Central memory CD8-positive, alpha-beta T cell (primary cell): ENCODE measurements around the gene SNAI1.
"Not testable (repeated sequence)": the region's sequence is repeated elsewhere in the genome, so short reads cannot be mapped to it uniquely, and the experiment has no call there.

Experiments used
- ATAC-seq: fragments of 150-1000 bp; cut with Tn5 transposase; replicated peaks from 2 replicates; pipeline ENCODE4 v1.10.0; 2022; ENCODE audit warnings: mild to moderate bottlenecking, moderate FRiP score, moderate number of reproducible peaks; ENCODE audit not compliant: poor library complexity, severe bottlenecking; ENCODE audit errors: extremely low read depth
- DNase-seq, 2 donors: peaks; one replicate each; pipeline ENCODE4 v3.0.0; 2021; ENCODE audit warnings: low spot score in 2 of 2
- H3K27ac Mint-ChIP-seq: one replicate; pipeline ENCODE4 v1.8.0; 2022; ENCODE audit warnings: low read depth, mild to moderate bottlenecking, moderate library complexity, mixed read lengths
- H3K27me3 Mint-ChIP-seq: one replicate; pipeline ENCODE4 v1.8.0; 2022; ENCODE audit warnings: mixed read lengths
- H3K36me3 Mint-ChIP-seq: one replicate; pipeline ENCODE4 v1.8.0; 2022; ENCODE audit warnings: mild to moderate bottlenecking, moderate library complexity, mixed read lengths; ENCODE audit not compliant: insufficient read depth
- H3K4me1 Mint-ChIP-seq: one replicate; pipeline ENCODE4 v1.8.0; 2022; ENCODE audit warnings: mixed read lengths
- H3K4me3 Mint-ChIP-seq: one replicate; pipeline ENCODE4 v1.8.0; 2022; ENCODE audit warnings: mild to moderate bottlenecking, moderate library complexity, mixed read lengths
- H3K9me3 Mint-ChIP-seq: one replicate; pipeline ENCODE4 v1.8.0; 2022; ENCODE audit warnings: mixed read lengths

Gene SNAI1

GRCh38 chr20:49984426-49985153 is 1.8 kb downstream of the SNAI1 start:
- Mint-ChIP-seq H3K27ac (no peak overlapping the region), H3K9me3 (no peaks in the 10 kb centered on the region)

DNA sequence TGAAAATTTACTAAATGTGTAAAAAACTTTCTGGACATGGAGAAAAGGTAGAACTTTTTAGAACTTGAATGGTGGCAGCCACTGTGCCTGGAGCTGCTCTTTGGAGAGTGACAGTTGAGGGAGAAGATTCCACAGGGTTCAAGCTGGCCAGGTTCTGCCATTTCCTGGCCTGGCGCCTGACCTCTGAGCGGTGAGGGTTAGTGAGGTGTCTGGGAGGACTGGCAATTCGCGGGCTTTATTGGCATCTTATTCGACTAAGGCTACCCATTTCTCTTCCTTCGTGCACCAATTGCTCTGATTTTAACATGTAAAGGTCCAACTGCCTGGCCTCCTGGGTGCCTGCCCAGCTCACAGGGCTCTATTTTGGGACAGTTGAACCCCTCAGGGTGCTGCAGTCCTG is 2.4 kb downstream of the SNAI1 start:
- ATAC-seq (no peak), DNase-seq (no peak)
- Mint-ChIP-seq H3K4me3 (no peak overlapping the region), H3K4me1 (peaks cover 7% of the 10 kb centered on the region), H3K27ac (no peak overlapping the region), H3K36me3 (peaks cover 15% of the 10 kb centered on the region), H3K27me3 (peaks cover 4% of the 10 kb centered on the region), H3K9me3 (no peaks in the 10 kb centered on the region)

More at GRCh38 chr20:49984426-49985153, 1.8 kb downstream of the SNAI1 start:
- Mint-ChIP-seq H3K27me3 (no peaks in the 10 kb centered on the region), H3K4me3 (no peak overlapping the region), H3K4me1 (peaks cover 7% of the 10 kb centered on the region), H3K36me3 (peaks cover 15% of the 10 kb centered on the region)
- DNase-seq (no peak), ATAC-seq (no peak)

DNA sequence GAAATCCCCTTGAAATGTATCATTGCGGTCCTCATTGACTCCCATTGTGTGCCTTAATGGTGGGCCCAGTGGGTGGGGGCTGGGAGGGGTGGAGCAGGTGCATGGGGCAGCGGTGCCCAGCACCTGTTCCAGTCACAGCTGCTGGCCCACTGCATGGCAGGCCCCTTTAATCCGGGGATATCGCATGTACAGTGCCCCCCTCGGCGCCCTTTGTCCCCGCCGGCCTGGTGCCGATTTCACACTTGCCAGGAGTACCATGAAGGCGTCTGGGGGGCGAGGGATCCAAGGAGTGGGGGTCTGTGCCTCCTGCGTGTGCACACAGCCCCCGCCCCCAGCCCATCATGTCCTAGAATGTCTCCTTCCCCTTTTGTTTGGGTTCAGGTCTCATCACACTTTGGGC is 2.8 kb downstream of the SNAI1 start:
- H3K27ac Mint-ChIP-seq = no peak overlapping the region
- DNase-seq = no peak
- no peak overlapping the region for H3K4me3 Mint-ChIP-seq
- H3K27me3 Mint-ChIP-seq = peaks cover 8% of the 10 kb centered on the region
- H3K4me1 Mint-ChIP-seq = peaks cover 7% of the 10 kb centered on the region
- no peak for ATAC-seq
- H3K36me3 Mint-ChIP-seq = peaks cover 15% of the 10 kb centered on the region
- no peaks in the 10 kb centered on the region for H3K9me3 Mint-ChIP-seq

DNA sequence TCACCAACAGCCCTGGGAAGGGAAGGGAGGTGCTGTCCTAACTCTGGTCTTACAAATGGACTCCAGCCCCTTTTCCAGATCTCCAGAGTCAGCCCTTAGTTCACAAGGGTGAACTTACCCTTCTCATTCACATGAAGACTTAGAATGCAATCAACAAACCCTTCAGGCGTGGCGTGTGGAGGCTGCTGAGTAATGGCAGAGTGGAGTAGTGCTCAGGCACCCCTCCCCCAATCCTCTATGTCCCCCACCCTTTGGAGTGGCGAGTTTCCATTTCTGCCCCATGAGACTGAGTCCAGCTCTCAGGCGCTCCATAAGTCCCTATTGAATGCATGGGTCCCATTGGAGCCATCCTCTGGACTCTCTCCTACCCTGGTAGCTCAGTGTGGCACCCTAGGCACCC is 3.3 kb downstream of the SNAI1 start:
- ATAC-seq = no peak

DNA sequence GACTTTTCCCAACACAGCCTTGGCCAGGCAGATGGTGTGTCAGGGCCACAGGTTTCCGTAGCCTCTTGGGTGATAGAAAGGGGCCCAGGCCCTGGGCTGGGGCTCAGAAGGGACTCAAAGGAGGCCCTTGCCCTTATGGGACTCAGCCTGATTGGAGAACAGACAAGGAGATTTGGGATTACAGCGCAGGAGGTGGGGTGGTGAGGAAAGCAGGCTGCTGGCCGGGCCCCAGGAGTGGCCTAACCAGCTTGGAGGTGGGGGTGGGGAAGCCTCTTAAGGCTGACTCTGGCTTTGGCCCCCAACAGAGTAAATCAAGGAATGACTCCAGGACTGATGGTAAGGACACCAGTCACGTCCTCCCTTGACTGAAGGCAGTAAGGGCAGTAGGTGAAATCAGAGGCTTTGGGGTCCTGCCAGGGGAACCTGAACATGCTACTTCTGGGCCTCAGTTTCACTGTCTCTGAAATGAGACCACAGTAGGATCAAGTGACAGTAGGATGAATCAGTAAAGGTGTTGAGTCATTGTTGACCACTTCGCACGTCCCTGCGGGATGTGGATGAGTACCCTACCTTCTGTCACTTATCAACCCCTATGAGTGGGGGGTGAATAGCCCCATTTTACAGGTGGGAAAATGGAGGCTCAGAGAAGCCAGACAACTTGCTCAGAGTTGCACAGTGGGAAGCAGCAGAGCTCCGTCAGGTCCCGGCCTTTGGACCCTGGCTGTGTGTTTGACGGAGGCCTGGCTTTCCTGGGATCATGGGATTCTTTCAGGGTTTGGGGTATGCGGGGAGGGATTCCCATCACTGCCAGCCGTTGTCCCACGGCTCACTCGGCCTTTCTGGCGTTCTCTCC is 4.5 kb downstream of the SNAI1 start:
- Mint-ChIP-seq H3K27me3 (peaks cover 10% of the 10 kb centered on the region), H3K4me1 (peaks cover 1% of the 10 kb centered on the region)

More for the DNA sequence above, 3.3 kb downstream of the SNAI1 start:
- DNase-seq = no peak
- Mint-ChIP-seq H3K27ac (no peak overlapping the region), H3K36me3 (peaks cover 15% of the 10 kb centered on the region), H3K9me3 (no peaks in the 10 kb centered on the region), H3K27me3 (peaks cover 10% of the 10 kb centered on the region), H3K4me3 (no peak overlapping the region), H3K4me1 (peaks cover 7% of the 10 kb centered on the region)

GRCh38 chr20:49987868-49988690 is 5.3 kb downstream of the SNAI1 start:
- ATAC-seq (no peak), DNase-seq (no peak)
- H3K4me1 Mint-ChIP-seq = no peaks in the 10 kb centered on the region
- no peak overlapping the region for H3K27ac Mint-ChIP-seq
- no peak overlapping the region for H3K4me3 Mint-ChIP-seq
- peaks cover 10% of the 10 kb centered on the region for H3K27me3 Mint-ChIP-seq
- no peaks in the 10 kb centered on the region for H3K9me3 Mint-ChIP-seq
- peaks cover 8% of the 10 kb centered on the region for H3K36me3 Mint-ChIP-seq

More for the DNA sequence above, 4.5 kb downstream of the SNAI1 start:
- no peak for DNase-seq
- no peak overlapping the region for H3K27ac Mint-ChIP-seq
- no peaks in the 10 kb centered on the region for H3K9me3 Mint-ChIP-seq
- no peak for ATAC-seq
- H3K4me3 Mint-ChIP-seq = no peak overlapping the region
- peaks cover 12% of the 10 kb centered on the region for H3K36me3 Mint-ChIP-seq

DNA sequence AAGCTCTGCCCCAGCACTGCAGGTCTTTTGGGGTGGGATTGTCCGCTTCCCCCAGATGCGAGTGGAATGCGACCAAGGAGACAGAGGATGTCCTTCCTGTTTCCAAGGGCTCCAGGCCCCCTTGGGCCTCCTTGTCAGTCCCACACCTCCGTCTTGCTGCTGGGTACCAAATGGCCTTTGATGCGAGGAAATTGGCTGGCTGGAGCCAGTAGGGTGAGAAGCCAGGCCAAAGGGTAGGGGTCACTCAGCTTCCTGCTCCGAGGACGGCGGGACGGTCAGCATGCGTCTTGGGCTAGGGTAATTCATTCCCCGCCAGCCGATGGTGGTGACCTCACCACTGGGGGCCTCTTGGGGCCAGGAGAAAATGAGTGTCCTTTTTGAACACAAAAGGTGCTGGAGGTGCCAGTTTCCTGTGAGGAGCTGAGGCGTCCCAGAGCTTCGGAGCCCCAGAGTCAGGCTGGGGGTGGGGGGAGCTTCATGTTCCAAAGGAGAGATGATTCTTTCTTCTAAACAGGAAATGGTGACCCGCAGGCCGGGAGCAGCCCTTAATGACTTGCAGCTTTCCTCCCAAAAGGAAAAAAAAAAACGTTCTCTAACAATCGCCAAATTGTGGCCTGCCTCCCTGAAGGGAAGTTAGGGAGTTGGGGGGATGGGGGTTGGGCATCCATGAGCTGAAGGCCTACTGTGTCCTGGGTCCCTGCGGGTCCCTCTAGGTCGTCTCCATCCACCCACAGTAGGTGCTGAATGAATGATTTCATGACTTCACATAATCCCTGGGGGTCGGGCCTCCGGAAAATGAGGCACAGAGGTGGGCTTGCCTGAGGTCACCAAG is 6.7 kb downstream of the SNAI1 start:
- Mint-ChIP-seq H3K27me3 (peaks cover 10% of the 10 kb centered on the region), H3K4me3 (no peak overlapping the region), H3K36me3 (peaks cover 1% of the 10 kb centered on the region), H3K4me1 (no peaks in the 10 kb centered on the region), H3K9me3 (no peaks in the 10 kb centered on the region), H3K27ac (no peak overlapping the region)
- no peak for ATAC-seq
- DNase-seq = no peak

DNA sequence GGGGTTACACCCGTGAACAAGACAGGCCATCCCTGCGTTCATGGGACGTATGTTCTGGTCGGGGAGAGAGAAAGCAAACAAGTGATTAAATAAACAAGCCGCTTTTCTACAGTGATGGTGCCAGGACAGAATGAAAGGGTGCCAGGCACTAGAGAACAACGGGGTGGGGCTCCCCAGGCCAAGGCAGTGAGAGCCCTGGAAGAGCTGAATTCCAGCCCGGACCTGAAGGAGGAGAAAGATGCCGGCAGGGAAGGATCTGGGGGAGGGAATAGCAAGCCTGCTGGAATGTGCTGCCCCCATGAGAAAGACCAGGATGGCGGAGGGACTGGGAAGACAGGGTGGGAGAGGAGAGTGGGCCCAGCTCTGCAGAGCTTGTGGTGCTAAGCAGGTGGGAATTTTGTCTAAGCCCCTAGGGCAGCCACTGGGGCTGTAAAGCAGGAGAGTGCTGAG is 7.5 kb downstream of the SNAI1 start:
- ATAC-seq (no peak), DNase-seq (no peak)
- H3K4me3 Mint-ChIP-seq = no peak overlapping the region
- H3K9me3 Mint-ChIP-seq = no peaks in the 10 kb centered on the region
- H3K4me1 Mint-ChIP-seq = no peaks in the 10 kb centered on the region
- H3K27ac Mint-ChIP-seq = no peak overlapping the region
- no peaks in the 10 kb centered on the region for H3K36me3 Mint-ChIP-seq
- H3K27me3 Mint-ChIP-seq = peaks cover 10% of the 10 kb centered on the region

- ATAC-seq = no peak
- no peak overlapping the region for H3K27ac Mint-ChIP-seq
Observed at GRCh38 chr20:49993301-49993751, 10.5 kb downstream of the SNAI1 start.

GRCh38 chr20:49995586-49995985 is 12.8 kb downstream of the SNAI1 start:
- Mint-ChIP-seq H3K4me1 (no peaks in the 10 kb centered on the region), H3K4me3 (no peak overlapping the region)
- ATAC-seq = no peak

More at GRCh38 chr20:49993301-49993751, 10.5 kb downstream of the SNAI1 start:
- no peaks in the 10 kb centered on the region for H3K36me3 Mint-ChIP-seq
- H3K27me3 Mint-ChIP-seq = peaks cover 22% of the 10 kb centered on the region
- no peaks in the 10 kb centered on the region for H3K4me1 Mint-ChIP-seq
- H3K9me3 Mint-ChIP-seq = no peaks in the 10 kb centered on the region
- H3K4me3 Mint-ChIP-seq = no peak overlapping the region
- DNase-seq = no peak

DNA sequence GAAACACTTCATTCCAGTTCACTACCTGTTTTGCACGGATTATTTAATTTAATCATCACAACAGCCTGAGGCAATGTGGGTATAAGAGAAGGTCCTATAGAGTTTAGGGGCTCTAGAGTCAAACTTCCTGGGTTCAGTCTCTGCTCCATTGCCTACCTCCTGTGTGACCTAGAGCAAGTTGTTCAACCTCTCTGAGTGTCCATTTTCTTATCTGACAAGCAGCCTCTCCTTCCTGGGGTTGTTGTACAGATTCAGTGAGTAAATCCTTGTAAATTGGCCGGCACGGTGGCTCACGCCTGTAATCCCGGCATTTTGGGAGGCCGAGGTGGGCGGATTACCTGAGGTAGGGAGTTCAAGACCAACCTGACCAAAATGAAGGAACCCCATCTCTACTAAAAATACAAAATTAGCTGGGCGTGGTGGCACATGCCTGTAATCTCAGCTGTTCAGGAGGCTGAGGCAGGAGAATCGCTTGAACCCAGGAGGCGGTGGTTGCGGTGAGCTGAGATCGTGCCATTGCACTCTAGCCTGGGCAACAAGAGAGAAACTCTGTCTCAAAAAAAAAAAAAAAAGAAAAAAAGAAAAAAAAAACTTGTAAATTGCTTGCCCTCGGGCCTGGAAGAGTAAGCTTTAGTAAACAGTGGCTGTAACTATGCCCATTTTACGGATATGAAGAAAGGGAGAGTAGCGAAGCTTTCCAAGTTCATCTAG is 15.9 kb downstream of the SNAI1 start:
- H3K4me1 Mint-ChIP-seq, DNase-seq, ATAC-seq, H3K4me3 Mint-ChIP-seq, H3K9me3 Mint-ChIP-seq, H3K27ac Mint-ChIP-seq, H3K36me3 Mint-ChIP-seq: not testable (repeated sequence)
- peaks cover 19% of the 10 kb centered on the region for H3K27me3 Mint-ChIP-seq

More at GRCh38 chr20:49995586-49995985, 12.8 kb downstream of the SNAI1 start:
- Mint-ChIP-seq H3K27me3 (peaks cover 13% of the 10 kb centered on the region), H3K36me3 (no peaks in the 10 kb centered on the region), H3K27ac (no peak overlapping the region), H3K9me3 (no peaks in the 10 kb centered on the region)
- no peak for DNase-seq
